Measurements from ENCODE around the gene HBQ1.
A peak's percentile ranks its signal among the peaks of the same experiment; 100 is the strongest.

The HBQ1 gene

DNA sequence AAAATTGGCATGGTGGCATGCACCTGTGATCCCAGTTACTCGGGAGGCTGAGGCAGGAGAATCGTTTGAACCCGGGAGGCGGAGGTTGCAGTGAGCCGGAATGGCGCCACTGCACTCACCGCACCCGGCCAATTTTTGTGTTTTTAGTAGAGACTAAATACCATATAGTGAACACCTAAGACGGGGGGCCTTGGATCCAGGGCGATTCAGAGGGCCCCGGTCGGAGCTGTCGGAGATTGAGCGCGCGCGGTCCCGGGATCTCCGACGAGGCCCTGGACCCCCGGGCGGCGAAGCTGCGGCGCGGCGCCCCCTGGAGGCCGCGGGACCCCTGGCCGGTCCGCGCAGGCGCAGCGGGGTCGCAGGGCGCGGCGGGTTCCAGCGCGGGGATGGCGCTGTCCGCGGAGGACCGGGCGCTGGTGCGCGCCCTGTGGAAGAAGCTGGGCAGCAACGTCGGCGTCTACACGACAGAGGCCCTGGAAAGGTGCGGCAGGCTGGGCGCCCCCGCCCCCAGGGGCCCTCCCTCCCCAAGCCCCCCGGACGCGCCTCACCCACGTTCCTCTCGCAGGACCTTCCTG is at the start of gene HBQ1:
HBQ1 (plus strand) TSS at position 359 of the 575 bp plus-strand sequence; CDS start at position 387, 28 bp downstream.
- DNase-seq (ENCODE audit: low read depth): peak; percentile 13
- TF ChIP-seq, protein P1, sequence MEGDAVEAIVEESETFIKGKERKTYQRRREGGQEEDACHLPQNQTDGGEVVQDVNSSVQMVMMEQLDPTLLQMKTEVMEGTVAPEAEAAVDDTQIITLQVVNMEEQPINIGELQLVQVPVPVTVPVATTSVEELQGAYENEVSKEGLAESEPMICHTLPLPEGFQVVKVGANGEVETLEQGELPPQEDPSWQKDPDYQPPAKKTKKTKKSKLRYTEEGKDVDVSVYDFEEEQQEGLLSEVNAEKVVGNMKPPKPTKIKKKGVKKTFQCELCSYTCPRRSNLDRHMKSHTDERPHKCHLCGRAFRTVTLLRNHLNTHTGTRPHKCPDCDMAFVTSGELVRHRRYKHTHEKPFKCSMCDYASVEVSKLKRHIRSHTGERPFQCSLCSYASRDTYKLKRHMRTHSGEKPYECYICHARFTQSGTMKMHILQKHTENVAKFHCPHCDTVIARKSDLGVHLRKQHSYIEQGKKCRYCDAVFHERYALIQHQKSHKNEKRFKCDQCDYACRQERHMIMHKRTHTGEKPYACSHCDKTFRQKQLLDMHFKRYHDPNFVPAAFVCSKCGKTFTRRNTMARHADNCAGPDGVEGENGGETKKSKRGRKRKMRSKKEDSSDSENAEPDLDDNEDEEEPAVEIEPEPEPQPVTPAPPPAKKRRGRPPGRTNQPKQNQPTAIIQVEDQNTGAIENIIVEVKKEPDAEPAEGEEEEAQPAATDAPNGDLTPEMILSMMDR (conservative IDR thresholded peaks at IDR 0.05; ENCODE audit: low read depth, low read length): no peak
- H3K4me3 ChIP-seq (ENCODE audit: low read depth, low read length): peak within 1 kb of the TSS; percentile 29

GRCh38 chr16:130533-131173 is 49.6 kb upstream of the HBQ1 start:
- H3K4me3 ChIP-seq (ENCODE audit: low read depth, low read length): no peak overlapping the region
- DNase-seq (ENCODE audit: low read depth): no peak
- TF ChIP-seq, protein P1 (conservative IDR thresholded peaks at IDR 0.05; ENCODE audit: low read depth, low read length): no peak

DNA sequence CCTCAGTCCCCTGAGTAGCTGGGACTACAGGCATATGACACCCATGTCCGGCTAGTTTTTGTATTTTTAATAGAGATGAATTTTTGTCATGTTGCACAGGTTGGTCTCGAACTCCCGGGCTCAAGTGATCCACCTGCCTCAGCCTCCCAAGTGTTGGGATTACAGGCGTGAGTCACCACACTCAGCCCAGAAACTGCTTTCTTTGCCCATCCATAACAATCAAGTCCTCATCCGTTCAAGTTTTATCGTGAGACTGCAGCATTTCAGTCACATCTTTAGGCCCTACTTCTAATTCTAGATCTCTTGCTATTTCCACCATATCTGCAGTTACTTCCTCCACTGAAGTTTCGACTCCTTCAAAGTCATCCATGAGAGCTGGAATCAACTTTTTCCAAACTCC is 48.1 kb upstream of the HBQ1 start:
- TF ChIP-seq, protein P1 (conservative IDR thresholded peaks at IDR 0.05; ENCODE audit: low read depth, low read length): no peak
- DNase-seq (ENCODE audit: low read depth): no peak
- H3K4me3 ChIP-seq (ENCODE audit: low read depth, low read length): no peak overlapping the region

DNA sequence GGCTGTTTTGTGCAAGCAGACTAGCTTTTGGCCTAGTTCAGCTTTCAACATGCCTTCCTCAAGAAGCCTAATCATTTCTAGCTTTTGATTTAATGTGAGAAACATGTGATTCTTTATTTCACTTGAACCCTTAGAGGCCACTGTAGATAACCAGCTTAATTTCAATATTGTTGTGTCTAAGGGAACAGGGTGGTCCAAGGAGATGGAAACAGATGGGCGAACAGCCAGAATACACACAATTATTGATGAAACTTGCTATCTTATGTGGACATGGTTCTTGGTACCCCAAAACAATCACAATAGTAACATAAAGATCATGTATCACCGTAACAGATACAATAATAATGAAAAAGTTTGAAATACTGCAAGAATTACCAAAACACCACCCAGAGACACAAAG is 46.5 kb upstream of the HBQ1 start:
- DNase-seq (ENCODE audit: low read depth): no peak
- H3K4me3 ChIP-seq (ENCODE audit: low read depth, low read length): no peak overlapping the region
- TF ChIP-seq, protein P1 (conservative IDR thresholded peaks at IDR 0.05; ENCODE audit: low read depth, low read length): no peak

- peak; percentile 16 for DNase-seq (ENCODE audit: low read depth)
- H3K4me3 ChIP-seq (ENCODE audit: low read depth, low read length): peak overlapping the region; percentile 74
- TF ChIP-seq, protein P1 (conservative IDR thresholded peaks at IDR 0.05; ENCODE audit: low read depth, low read length): no peak
Observed at GRCh38 chr16:138049-138417, 42.2 kb upstream of the HBQ1 start.

DNA sequence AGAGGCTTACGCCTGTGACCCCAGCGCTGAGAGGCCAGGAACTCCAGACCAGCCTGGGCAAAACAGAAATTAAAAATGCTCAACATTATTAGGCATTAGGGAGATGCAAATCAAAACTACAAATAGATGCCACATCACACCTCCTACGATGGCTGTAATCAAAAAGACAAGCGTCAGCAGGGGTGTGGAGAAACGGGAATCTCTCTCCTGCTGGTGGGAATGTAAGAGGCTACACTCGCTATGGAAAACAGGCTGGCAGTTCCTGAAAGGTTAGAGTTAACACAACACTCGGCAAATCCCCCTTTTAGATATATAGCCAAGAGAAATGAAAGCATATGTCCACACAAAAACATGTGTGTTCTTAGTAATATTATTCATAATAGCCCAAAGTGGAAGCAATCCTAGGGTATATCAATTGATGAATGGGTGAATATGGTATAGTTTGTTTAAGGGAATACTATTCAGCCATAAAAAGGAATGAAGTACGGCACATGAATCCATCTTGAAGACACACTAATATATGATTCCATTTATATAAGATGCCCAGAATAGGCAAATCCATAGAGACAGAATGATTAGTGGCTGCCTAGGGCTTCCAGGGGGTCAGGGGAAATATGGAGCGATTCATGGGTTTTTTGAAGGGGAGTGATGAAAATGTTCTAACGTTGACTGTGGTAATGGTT is 39.9 kb upstream of the HBQ1 start:
- H3K4me3 ChIP-seq (ENCODE audit: low read depth, low read length): no peak overlapping the region
- TF ChIP-seq, protein P1 (conservative IDR thresholded peaks at IDR 0.05; ENCODE audit: low read depth, low read length): no peak
- DNase-seq (ENCODE audit: low read depth): no peak
